IMR-90 (cell line): ENCODE data around the gene CCDC40.

ENCODE experiments used
- BHLHE40 ChIP-seq: fragments of 150-350 bp; IDR thresholded peaks from 2 replicates; pipeline ENCODE4 v1.6.1; 2016; ENCODE audit warnings: mild to moderate bottlenecking, low read depth, low read length
- CTCF ChIP-seq: conservative IDR thresholded peaks from 2 replicates; pipeline ENCODE4 v1.5.1; 2012; ENCODE audit warnings: mild to moderate bottlenecking, low read depth, low read length, improper control_type of control experiment
- FOS ChIP-seq: fragments of 150-350 bp; IDR thresholded peaks from 2 replicates; pipeline ENCODE4 v1.6.1; 2016; ENCODE audit warnings: low read depth, low read length
- POLR2A ChIP-seq: IDR thresholded peaks from 2 replicates; pipeline ENCODE4 v1.6.1; 2012; ENCODE audit warnings: mild to moderate bottlenecking, low read depth, low read length
- RFX5 ChIP-seq: IDR thresholded peaks from 2 replicates; pipeline ENCODE4 v1.8.0; 2012; ENCODE audit warnings: low read depth, mild to moderate bottlenecking, low read length, moderate library complexity
- SMC3 ChIP-seq: fragments of 150-350 bp; IDR thresholded peaks from 2 replicates; pipeline ENCODE4 v1.6.1; 2016; ENCODE audit warnings: low read depth, mild to moderate bottlenecking, antibody characterized with exemption, low read length, moderate library complexity

GRCh38 chr17:80141463-80142165 lies 105.2 kb downstream of the CCDC40 start:
- TF ChIP-seq CTCF (no peak), POLR2A (no peak), FOS (no peak), BHLHE40 (no peak), RFX5 (no peak), SMC3 (no peak)
